Measurements from ENCODE around the gene GPR62.
"Not testable (repeated sequence)": the region's sequence is repeated elsewhere in the genome, so short reads cannot be mapped to it uniquely, and the experiment has no call there.

GPR62 gene, protein sequence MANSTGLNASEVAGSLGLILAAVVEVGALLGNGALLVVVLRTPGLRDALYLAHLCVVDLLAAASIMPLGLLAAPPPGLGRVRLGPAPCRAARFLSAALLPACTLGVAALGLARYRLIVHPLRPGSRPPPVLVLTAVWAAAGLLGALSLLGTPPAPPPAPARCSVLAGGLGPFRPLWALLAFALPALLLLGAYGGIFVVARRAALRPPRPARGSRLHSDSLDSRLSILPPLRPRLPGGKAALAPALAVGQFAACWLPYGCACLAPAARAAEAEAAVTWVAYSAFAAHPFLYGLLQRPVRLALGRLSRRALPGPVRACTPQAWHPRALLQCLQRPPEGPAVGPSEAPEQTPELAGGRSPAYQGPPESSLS

DNA sequence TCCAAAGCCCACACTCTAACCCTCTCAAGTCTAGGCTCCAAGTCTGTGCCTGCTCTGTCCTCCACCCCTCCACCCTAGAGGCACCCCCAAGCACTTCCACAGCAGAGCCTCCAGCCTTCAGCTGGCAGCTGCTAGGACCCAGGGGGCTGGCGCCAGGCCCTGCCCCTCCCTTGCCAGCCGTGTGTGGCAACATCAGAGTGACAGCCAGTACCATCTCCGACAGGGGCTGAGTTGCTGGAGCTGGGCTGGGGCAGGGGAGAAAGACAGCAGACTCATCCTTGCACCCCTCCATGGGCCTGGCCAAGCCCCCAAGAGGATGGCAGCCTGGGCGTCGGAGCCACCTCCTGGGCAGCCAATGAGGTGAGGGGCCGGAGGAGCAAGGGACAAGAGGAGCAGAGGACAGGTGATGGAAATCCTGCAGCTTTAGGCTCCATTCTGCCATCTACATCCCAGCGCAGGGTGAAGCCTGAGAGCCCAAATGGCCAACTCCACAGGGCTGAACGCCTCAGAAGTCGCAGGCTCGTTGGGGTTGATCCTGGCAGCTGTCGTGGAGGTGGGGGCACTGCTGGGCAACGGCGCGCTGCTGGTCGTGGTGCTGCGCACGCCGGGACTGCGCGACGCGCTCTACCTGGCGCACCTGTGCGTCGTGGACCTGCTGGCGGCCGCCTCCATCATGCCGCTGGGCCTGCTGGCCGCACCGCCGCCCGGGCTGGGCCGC is at the start of gene GPR62:
Gene GPR62, plus strand, starts transcription at position 207 of the 718 bp plus-strand sequence. Its CDS starts 272 bp downstream, at position 479.
- DNase-seq (no peak), ATAC-seq (no peak)

DNA sequence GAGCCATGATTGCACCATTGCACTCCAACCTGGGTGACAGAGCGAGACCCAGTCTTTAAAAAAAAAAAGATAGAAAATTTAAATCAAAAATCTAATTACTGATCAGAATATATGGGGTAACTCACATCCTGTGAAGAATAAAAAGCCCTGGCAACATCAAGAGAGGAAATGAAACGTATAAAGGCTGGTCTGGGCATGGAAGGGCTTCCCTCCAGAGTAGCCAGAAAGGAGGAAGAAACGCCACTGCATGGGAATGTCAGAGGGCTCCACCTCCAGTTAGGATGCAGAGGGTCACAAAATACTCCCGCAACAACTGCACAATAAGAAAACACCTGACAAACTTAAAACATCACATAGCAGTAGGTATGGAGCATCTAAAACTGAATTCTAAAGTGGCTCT is 47.2 kb upstream of the GPR62 start:
- ATAC-seq (no peak), DNase-seq (no peak)

DNA sequence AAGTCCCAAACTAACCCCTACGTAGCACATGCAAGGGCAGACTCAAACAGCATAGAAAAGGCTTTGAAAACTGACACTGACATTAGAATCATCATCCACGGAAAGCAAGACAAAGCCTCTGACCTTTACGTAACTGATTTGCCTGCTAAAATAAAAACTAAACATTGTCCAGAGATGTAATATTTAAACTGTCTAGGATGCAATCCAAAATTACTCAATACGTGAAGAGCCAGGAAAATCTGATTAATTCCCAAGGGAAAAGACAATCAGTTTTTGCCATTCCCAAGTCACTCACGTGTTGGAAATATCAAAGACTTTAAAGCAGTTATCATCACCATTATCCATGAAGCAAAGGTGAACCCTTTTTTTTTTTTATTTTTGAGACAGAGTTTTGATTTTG is 38.8 kb upstream of the GPR62 start:
- DNase-seq (no peak), ATAC-seq (no peak)

DNA sequence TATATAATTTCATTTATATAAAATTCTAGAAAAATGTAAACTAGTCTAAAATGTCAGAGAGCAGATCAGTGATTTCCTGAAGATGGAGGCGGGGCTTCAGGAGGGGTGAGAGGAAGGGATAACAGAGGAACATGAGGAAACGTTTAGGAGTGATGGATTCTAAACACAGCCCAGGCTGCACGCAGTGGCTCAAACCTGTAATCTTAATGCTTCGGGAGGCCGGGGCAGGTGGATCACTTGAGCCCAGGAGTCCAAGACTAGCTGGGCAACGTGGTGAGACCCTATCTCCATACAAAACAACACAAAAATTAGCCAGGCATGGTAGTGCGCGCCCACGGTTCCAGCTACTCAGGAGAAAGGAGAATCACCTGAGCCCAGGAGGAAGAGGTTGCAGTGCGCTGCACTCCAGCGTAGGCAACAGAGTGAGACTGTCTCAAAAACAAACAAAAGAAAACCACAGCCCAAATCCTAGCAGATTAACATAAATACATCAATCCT is 34.1 kb upstream of the GPR62 start:
- no peak for DNase-seq
- no peak for ATAC-seq

DNA sequence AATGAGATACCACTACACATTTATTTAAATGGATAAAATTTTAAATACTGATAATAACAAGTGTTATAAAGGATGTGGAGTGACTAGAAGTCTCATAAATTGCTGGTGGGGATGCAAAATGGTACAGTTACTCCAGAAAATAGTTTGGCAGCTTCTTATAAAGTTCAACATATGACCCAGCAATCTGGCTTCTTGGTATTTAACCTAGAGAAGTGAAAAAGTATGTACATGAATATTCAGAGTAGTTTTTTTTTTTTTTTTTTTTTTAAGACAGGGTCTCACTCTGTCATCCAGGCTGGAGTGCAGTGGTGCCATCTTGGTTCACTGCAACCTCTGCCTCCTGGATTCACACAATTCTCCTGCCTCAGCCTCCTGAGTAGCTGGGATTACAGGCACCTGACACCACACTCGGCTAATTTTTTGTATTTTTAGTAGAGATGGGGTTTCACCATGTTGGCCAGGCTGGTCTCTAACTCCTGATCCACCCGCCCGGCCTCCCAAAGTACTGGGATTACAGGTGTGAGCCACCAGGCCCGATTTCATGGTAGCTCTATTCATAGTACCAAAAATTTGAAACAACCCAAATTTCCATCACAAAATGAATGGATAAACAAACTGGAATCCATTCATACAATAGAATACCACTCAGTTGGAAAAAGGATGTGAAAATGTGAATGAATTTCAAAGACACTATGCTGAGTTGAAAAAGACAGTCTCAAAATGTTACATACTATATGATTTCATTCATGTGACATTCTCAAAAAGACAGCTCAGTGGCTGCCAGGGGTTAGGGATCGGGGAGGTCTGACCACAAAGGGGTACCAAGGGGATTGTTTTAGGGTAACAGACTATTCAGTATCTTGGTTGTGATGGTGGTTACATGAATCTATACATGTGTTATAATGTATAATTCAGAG is 27.9 kb upstream of the GPR62 start:
- DNase-seq = no peak

DNA sequence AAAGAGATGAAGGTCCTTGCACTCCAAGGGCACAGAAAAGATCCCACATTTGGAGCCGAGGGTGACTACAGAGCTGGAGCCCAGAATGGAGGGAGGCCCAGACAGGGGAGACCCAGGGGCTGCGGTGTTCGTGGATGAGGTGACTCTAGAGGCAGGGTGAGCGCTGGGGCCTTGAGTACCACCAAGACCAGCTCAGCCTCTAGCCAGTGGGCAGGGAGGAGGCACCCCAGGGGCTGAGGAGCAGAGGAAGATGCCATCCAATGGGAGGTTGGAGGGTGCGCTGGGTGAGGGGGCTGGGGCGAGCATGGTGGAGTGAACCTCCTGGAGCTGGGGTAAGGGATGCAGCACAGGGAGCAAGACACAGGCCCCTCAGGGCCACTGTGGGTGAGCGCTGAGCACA is 26.7 kb upstream of the GPR62 start:
- DNase-seq (no peak), ATAC-seq (no peak)

More for the DNA sequence above, 27.9 kb upstream of the GPR62 start:
- ATAC-seq = no peak

DNA sequence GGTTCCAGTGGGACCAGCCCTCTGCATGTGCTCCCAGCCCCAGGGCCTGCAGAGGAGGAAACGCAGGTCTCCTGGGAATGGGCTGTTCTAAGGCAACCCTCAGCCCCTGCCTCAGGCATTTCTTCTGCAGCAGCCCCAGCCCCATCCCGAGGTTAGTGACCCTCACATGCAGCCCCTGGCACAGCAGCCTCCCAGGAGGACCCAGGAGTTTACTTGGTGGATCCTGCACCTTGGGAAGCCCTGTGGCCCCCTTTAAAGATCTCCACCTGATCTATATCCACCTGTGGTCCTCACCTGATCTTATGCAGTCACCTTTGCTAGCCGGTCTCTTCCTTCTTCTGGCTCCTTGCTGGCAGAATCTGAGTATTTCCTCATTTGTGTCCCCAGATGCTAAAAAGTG is 26.2 kb upstream of the GPR62 start:
- ATAC-seq, DNase-seq: not testable (repeated sequence)

DNA sequence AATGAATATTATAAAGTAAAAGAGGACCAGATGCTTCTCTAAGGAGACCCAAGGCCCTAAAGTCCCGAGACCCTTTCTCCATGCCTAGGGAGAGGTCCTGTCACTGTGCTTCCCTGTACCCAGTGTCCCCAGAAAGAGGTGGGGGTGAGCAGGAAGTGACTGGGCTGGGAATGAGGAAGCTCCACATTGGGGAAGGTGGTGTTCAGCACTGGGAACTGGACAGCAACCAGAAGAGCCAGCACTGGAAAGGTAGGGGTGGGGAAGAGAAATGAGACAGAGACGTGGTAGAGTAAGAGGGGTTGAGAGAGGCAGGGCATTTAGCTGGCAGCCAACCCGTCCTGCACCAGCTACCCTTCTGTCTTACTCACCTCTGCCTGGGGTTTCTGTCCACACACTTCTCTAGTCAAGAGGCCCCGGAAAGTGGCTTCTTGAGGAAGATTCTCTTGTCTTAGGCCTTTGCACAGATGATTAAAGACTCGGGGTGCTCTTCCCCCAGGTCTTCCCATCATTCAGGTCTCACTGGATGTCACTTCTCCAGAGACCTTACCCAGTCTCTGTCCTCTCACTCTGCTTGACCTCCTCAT is 25.7 kb upstream of the GPR62 start:
- DNase-seq = no peak
- no peak for ATAC-seq

DNA sequence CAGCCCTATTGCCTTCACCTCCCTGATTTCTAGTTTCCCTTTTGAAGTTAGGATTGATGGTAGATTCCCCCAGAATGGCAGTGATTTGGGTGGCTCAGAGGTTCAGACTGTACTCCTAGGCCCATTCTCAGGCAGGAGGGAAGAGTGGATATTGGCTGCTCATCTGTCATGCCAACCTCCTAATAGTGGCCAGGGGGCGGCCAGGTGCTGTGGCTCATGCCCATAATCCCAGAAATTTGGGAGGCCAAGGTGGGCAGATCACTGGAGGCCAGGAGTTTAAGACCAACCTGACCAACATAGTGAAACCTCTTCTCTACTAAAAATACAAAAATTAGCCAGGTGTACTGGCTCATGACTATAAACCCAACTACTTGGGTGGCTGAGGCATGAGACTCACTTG is 24.7 kb upstream of the GPR62 start:
- DNase-seq (no peak), ATAC-seq (no peak)

DNA sequence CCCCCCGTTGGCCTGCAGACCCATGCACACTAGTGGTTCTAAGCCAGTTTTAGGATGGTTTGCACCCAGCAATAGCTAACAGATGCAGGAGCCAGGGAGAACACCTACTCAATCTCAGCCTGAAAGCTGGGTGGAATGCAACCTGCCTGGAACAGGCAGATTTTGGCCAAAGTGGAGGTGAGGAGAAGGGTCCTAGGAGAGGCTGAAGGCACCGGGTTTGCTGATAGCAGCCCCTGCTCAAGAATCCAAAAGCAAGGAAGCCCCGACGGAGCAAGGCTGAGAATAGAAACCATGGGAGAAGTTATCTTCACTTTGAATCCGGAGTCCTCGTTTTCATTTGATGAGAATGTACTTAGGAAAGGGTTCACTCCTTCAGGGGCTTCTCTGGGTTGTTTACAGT is 23.4 kb upstream of the GPR62 start:
- no peak for ATAC-seq
- no peak for DNase-seq

DNA sequence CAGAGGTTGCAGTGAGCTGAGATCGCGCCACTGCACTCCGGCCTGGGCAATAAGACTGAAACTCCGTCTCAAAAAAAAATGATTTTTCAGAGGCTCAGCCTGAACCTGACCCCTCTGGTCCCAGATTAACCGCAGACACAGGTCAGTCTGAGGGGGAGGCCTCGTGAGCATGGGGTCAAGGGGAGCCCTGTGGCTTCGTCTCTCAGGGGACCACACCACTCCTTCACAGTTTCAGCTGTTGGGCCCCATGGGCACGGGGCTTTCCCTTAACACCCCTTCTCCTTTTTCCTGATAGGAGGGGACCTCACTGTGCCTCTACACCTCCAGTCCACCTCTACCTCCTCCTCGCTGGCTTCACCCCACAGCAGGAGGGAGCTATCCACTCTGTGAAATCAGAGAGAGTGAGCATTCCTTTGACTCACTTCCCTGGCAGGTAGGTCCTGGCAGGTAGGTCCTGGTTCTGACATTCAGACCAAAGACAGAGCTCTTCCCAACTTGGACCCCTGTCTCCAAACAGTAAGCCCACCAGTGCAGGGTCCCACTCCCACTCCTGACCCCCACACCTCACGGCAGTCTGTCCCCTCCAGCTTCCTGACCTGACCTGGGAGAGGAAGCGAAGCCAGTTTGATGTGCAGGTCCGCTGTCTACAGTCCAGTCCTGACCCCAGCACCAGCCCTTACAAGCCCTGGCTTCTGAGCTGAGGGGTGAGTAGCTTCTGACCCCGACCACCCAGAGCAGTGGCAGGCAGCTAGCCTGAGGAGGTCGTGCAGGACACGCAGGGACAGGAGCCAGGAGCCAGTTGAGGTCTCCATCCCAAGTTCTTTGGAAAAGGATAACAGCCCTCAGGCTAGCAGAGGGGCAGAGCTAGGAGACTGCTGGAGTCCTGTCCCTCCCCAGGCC is 22.5 kb upstream of the GPR62 start:
- ATAC-seq (no peak), DNase-seq (no peak)

DNA sequence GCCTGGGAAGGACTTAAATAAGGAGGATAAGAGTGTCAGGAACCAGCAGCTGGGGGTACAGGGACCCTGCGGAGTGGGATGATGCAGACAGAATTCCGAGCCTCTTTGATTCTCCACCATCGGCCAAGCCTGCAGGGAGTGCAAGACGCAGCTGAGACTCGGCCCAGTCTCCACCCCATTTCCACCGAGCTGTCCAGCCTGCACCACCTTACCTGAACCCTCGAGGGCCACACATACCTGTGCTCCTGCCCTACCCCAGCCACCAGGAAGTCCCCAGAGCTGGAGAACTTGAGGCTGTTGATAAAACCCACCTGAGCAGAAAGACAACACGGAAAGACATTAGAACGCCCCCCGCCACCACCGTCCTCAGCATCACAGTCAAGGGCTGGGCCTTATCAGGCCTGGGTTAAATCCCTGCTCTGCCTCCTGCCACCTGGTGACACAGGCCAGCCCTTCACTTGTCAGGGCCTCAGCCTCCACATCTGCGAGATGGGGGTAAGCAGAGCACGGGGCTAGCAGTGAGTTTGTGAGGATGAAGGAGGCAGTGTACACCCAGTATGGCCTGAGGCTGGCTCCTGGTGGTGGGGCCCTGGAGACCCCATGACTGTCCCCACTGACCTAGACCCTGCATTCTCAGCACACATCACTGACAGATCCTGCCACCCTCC is 21.6 kb upstream of the GPR62 start:
- ATAC-seq (no peak), DNase-seq (no peak)

DNA sequence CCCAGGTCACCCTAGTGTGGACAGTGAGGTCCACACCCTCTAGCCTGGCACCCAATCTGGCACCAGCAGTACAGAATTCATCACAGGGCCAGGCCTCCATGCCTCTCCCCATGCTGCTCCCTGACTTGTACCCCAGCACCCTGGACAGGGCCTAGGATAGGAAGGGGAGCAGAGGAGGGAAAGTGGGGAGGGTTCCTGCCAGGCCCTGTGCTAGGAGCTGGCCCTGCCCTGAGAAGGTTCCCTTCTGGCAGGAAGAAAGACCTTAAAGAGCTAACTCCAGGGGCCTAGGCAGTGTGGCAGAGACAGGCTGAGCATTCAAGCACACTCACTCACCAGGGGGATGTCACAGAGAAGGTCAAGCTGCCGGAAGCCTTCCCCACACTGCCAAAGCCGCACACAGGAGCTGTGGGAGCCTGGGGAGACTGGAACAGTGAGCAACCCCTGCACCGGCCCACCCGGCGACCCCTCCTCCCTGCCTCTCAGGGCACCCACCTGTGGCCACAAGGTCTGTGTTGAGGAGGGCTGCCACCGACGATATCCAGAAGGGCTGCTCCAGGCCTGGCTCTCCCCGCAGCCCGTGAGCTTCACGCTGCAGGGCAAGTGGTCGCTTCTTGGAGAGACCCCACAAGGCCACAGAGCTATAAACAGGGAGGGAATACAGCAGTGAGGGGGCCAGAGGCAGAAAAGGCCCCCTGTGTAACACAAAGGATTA is 20.9 kb upstream of the GPR62 start:
- ATAC-seq (no peak), DNase-seq (no peak)

DNA sequence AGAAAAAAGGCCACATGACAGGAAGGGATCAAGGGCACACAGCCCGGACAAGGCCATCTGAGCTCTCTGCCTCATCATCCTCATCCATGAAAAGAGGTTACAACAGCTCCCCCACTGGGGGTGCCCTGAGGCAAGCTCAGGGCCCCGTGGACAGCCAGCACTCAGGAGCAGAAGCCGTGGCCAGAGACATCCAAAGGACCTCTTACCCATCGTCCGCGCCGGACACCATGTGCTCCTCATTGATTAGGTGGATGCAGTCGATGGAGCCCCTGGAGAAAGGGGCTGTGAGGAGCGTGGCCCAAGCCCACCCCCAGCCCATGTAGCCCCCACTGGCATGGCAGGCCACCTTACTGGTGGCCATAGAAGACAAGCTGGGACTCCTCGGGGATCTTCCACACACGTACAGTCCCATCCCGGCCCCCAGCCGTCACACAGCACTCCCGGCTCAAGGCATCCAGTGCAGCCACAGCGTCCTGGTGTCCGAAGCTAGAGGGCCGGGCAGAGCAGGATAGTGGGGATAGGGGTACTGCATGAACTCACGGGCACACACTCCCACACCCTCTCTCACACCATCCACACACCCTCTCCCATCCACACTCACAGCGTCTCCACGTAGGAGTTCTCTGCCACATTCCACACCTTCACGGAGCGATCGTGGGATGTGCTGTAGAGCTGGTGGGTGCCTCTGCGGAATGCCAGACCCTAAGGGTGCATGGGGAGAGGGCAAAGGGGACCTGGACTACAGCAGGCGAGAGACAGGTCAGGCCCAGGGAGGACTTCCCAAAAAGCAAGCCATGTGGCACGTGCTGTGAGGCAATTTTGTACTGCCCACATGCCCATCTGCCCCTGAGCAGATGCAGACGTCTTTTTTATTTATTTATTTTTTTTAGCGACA is 19.9 kb upstream of the GPR62 start:
- ATAC-seq = no peak

DNA sequence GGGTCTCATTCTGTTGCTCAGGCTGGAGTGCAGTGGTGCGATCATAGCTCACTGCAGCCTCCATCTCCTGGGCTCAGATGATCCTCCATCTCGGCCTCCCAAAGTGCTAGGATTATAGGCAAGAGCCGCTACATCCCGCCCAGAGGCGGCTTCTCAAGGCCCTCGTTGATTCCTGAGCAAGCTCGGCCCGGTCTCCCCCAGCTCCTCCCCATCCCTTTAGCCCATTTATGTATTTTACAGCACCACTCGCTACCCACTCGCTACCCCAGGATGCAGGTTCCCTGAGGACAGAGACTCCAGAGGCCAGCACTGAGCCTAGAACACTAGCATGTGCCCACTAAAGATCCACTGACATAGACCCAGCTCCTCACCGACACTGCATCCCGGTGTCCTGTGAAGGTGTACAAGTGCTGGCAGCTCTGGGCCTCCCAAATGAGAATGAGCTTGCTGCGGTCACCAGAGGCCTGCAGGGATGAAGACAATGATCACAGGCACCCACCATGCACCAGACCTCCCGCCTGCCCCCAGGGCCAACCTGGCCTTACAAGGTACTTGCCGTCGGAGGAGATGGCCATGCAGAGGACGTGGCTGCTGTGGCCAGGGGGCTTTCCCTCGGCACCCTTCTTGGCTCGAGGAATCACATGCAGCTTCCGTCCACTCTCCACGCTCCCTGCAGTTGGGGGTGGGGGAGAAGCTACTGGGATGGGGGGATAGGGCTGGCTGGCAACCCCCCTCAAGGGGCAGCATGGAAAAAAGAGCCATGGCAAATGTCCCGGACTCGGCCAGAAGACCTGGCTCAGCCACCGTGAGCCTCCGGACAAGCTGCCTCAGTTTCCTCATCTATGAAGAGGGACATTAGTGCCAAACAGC is 19.1 kb upstream of the GPR62 start:
- no peak for ATAC-seq

More for the DNA sequence above, 19.9 kb upstream of the GPR62 start:
- no peak for DNase-seq

DNA sequence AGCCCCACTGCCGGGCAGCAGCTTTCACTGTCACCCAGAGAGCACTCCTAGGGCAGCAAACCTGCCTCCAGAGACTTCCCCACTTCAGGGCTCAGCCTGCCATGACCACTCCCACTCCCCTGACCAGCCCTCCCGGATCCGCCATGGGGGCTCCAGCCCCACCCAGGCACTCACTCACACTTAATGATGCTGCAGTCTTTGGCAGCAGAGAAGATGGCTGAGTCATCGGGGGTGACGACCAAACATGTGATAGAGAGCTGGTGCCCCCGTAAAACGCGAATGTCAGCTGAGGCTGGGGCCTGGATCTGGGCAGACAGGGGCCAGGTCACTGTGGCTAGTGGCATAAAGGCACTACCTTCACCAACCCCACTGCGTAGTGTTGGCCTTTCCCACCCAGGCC is 18.2 kb upstream of the GPR62 start:
- no peak for DNase-seq
- ATAC-seq = no peak

More for the DNA sequence above, 19.1 kb upstream of the GPR62 start:
- no peak for DNase-seq

DNA sequence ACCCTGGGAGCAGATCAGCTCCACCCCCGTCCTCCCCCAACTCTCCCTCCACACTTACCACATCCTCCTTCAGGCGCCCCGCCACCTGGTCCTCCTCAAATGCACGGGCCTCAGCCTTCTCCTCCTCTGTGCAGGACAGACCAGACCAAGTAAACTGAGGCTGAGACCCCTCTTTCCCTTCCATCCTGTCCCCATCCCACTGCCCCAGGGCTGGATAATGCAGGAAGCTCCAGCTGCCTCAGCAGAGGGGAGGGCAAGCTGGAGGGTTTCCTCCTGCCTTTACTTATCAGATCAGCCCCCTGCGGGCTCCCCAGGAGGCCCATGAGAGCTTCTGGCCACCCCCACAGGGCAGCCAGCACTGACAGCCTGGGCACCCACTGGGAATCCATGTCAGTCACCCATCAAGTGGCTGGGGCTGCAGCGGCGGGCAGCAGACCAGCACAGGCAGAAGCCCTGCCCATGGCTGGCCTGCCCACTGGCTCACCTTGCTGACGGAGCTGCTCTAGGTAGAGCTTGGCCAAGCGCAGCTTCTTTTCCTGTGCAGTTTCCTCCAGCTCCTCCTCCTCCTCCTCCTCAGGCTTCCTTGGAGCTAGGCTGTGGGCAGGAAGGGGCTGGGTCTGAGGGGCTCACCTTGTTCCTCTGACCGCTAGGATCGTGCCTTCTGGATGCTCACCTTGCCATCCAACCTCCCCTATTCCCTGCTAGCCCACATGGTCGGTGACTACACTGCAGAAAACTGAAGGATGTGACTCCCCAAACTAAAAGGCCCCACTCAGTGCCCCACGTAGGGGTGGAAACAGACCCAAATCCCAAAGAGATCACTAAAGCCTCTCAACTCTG is 17.4 kb upstream of the GPR62 start:
- ATAC-seq (no peak), DNase-seq (no peak)
